H9 (cell line): ENCODE measurements around the gene OGFOD2. TPM values are rescaled to one million over a fixed set of nuclear protein-coding genes. Genes with fewer than 3 reads are reported as not detected.

ENCODE experiments used
- DNase-seq: peaks from one replicate; pipeline ENCODE4 v3.0.0-alpha.2; 2017
- H2AFZ ChIP-seq: one replicate; pipeline ENCODE4 v1.6.1; 2013; ENCODE audit warnings: mild to moderate bottlenecking, low read length, control low read depth, moderate library complexity
- H2AK5ac ChIP-seq: 2 replicates; pipeline ENCODE4 v1.6.1; 2013; ENCODE audit warnings: low read length, control low read depth, mixed read lengths; ENCODE audit not compliant: insufficient read length
- H2BK120ac ChIP-seq: one replicate; pipeline ENCODE4 v1.6.1; 2013; ENCODE audit warnings: low read depth, mild to moderate bottlenecking, low read length, control low read depth, inconsistent platforms; ENCODE audit not compliant: poor library complexity, severe bottlenecking
- H2BK12ac ChIP-seq: 2 replicates; pipeline ENCODE4 v1.6.1; 2013; ENCODE audit warnings: low read length, control low read depth, mixed read lengths, low read depth; ENCODE audit not compliant: insufficient read length
- H2BK15ac ChIP-seq: 2 replicates; pipeline ENCODE4 v1.6.1; 2013; ENCODE audit warnings: low read depth, low read length, control low read depth
- H2BK20ac ChIP-seq: one replicate; pipeline ENCODE4 v1.6.1; 2013; ENCODE audit warnings: low read depth, mild to moderate bottlenecking, low read length, control low read depth, inconsistent platforms; ENCODE audit not compliant: poor library complexity, severe bottlenecking
- H2BK5ac ChIP-seq: 2 replicates; pipeline ENCODE4 v1.6.1; 2013; ENCODE audit warnings: low read length, control low read depth, mixed read lengths; ENCODE audit not compliant: insufficient read length
- H3K14ac ChIP-seq: 2 replicates; pipeline ENCODE4 v1.6.1; 2013; ENCODE audit warnings: low read length, control low read depth; ENCODE audit not compliant: insufficient read depth
- H3K18ac ChIP-seq: 2 replicates; pipeline ENCODE4 v1.6.1; 2013; ENCODE audit warnings: low read depth, mild to moderate bottlenecking, mixed read lengths, low read length, control low read depth; ENCODE audit not compliant: insufficient read length
- H3K23ac ChIP-seq: 2 replicates; pipeline ENCODE4 v1.6.1; 2013; ENCODE audit warnings: low read length, control low read depth, mixed read lengths, low read depth; ENCODE audit not compliant: insufficient read length
- H3K23me2 ChIP-seq: 2 replicates; pipeline ENCODE4 v1.6.1; 2013; ENCODE audit warnings: low read depth, mild to moderate bottlenecking, mixed read lengths, low read length, control low read depth; ENCODE audit not compliant: insufficient read length, poor library complexity, severe bottlenecking
- H3K27ac ChIP-seq: 2 replicates; pipeline ENCODE4 v1.5.1; 2013; ENCODE audit warnings: low read length, control low read depth, mixed read lengths, low read depth; ENCODE audit not compliant: insufficient read length
- H3K27me3 ChIP-seq: 2 replicates; pipeline ENCODE4 v1.6.1; 2013; ENCODE audit warnings: low read length, control low read depth, inconsistent platforms; ENCODE audit not compliant: insufficient read depth
- H3K4ac ChIP-seq: 2 replicates; pipeline ENCODE4 v1.6.1; 2013; ENCODE audit warnings: low read depth, mild to moderate bottlenecking, control low read depth, inconsistent platforms, low read length, moderate library complexity
- H3K4me1 ChIP-seq: 2 replicates; pipeline ENCODE4 v1.6.1; 2013; ENCODE audit warnings: low read length, control low read depth, inconsistent platforms; ENCODE audit not compliant: insufficient read depth
- H3K4me2 ChIP-seq: 2 replicates; pipeline ENCODE4 v1.6.1; 2013; ENCODE audit warnings: low read length, control low read depth, mixed read lengths; ENCODE audit not compliant: insufficient read length, insufficient read depth
- H3K56ac ChIP-seq: 2 replicates; pipeline ENCODE4 v1.6.1; 2013; ENCODE audit warnings: low read depth, mild to moderate bottlenecking, mixed read lengths, low read length, control low read depth; ENCODE audit not compliant: insufficient read length
- H3K79me1 ChIP-seq: 2 replicates; pipeline ENCODE4 v1.6.1; 2013; ENCODE audit warnings: low read depth, mild to moderate bottlenecking, moderate library complexity, low read length, control low read depth, inconsistent platforms; ENCODE audit not compliant: insufficient read depth, poor library complexity, severe bottlenecking
- H3K79me2 ChIP-seq: 2 replicates; pipeline ENCODE4 v1.6.1; 2013; ENCODE audit warnings: low read length, control low read depth, inconsistent platforms; ENCODE audit not compliant: insufficient read depth
- H3K9ac ChIP-seq: 2 replicates; pipeline ENCODE4 v1.6.1; 2013; ENCODE audit warnings: low read length, control low read depth, mixed read lengths; ENCODE audit not compliant: insufficient read length; ENCODE audit errors: extremely low read depth
- H3K9me3 ChIP-seq: one replicate; pipeline ENCODE4 v1.6.1; 2013; ENCODE audit warnings: low read depth, low read length, inconsistent platforms; ENCODE audit not compliant: control insufficient read depth
- H3T11ph ChIP-seq: one replicate; pipeline ENCODE4 v1.6.1; 2013; ENCODE audit warnings: mild to moderate bottlenecking, low read length, control low read depth, inconsistent platforms
- H4K20me1 ChIP-seq: one replicate; pipeline ENCODE4 v1.6.1; 2013; ENCODE audit not compliant: control insufficient read depth, insufficient read length, insufficient read depth
- H4K5ac ChIP-seq: 2 replicates; pipeline ENCODE4 v1.6.1; 2013; ENCODE audit warnings: low read depth, mild to moderate bottlenecking, mixed read lengths, low read length, control low read depth; ENCODE audit not compliant: insufficient read length
- H4K8ac ChIP-seq: replicated peaks from 2 replicates; pipeline ENCODE4 v1.6.1; 2013; ENCODE audit warnings: low read length, control low read depth, mixed read lengths, low read depth; ENCODE audit not compliant: insufficient read length
- H4K91ac ChIP-seq: 2 replicates; pipeline ENCODE4 v1.6.1; 2013; ENCODE audit warnings: low read depth, mild to moderate bottlenecking, moderate library complexity, mixed read lengths, low read length, control low read depth; ENCODE audit not compliant: insufficient read length
- H3K27ac Mint-ChIP-seq, 3 experiments: 2 replicates in 2 of 3; 3 replicates in 1 of 3; pipeline ENCODE4 v1.8.0; 2020 to 2021; ENCODE audit warnings: mixed read lengths in 3 of 3, mild to moderate bottlenecking in 1 of 3, moderate library complexity in 1 of 3
- H3K27me3 Mint-ChIP-seq: 2 replicates; pipeline ENCODE4 v1.8.0; 2021; ENCODE audit warnings: low read depth, mild to moderate bottlenecking, moderate library complexity, mixed read lengths
- H3K36me3 Mint-ChIP-seq, 3 experiments: 2 replicates in 2 of 3; 3 replicates in 1 of 3; pipeline ENCODE4 v1.8.0; 2020 to 2021; ENCODE audit warnings: low read depth in 3 of 3, mixed read lengths in 3 of 3; ENCODE audit not compliant: insufficient read depth in 1 of 3
- H3K4me1 Mint-ChIP-seq, 2 experiments: 2 replicates each; pipeline ENCODE4 v1.8.0; 2020; ENCODE audit warnings: mixed read lengths in 2 of 2
- H3K4me3 Mint-ChIP-seq, 2 experiments: 2 replicates in 1 of 2; 3 replicates in 1 of 2; pipeline ENCODE4 v1.8.0; 2020 to 2021; ENCODE audit warnings: mild to moderate bottlenecking in 2 of 2, mixed read lengths in 2 of 2, moderate library complexity in 1 of 2
- H3K9me3 Mint-ChIP-seq, 2 experiments: 2 replicates in 1 of 2; 3 replicates in 1 of 2; pipeline ENCODE4 v1.8.0; 2020; ENCODE audit warnings: mild to moderate bottlenecking in 2 of 2, mixed read lengths in 2 of 2, moderate library complexity in 1 of 2
- CTCF ChIP-seq: fragments of 200-600 bp; sonication (generic); conservative IDR thresholded peaks from 3 replicates; pipeline ENCODE4 v1.8.0; 2021; ENCODE audit warnings: antibody characterized with exemption, mild to moderate bottlenecking
- WGBS: extraction: QIAGEN DNeasy Blood & Tissue Kit; methylation state at CpG from one replicate; pipeline ENCODE4 v1.1.7; 2013; ENCODE audit warnings: missing lambda C conversion rate, low lambda C conversion rate, mixed read lengths; ENCODE audit not compliant: insufficient read length; ENCODE audit errors: extremely low coverage; 5-methylcytosine and 5-hydroxymethylcytosine counted together
- total RNA-seq: library from RNA; stranded (reverse); gene quantifications from 2 replicates; pipeline ENCODE4 v1.2.1, GENCODE V29; 2021

The OGFOD2 gene
- total RNA-seq, 1 experiment from 2014 or later: 14.7 TPM

GRCh38 chr12:123021688-123022604, 46.9 kb downstream of the OGFOD2 start:
- Mint-ChIP-seq H3K4me3 (no peak overlapping the region), H3K36me3 (no peaks in the 10 kb centered on the region; a peak in 1 of 7 replicates), H3K27me3 (peaks cover 3% of the 10 kb centered on the region), H3K27ac (no peak overlapping the region; a peak in 1 of 7 replicates), H3K4me1 (peaks cover 5 to 13% of the 10 kb centered on the region in 2 experiments; a peak in 3 of 4 replicates), H3K9me3 (no peaks in the 10 kb centered on the region)
- Histone ChIP-seq H4K91ac (no peak overlapping the region), H3K4ac (no peak overlapping the region), H3K27ac (no peak overlapping the region), H3K56ac (no peak overlapping the region), H3K79me2 (no peaks in the 10 kb centered on the region), H2BK5ac (no peak overlapping the region), H3K4me2 (no peak overlapping the region), H3T11ph (no peak overlapping the region), H3K14ac (no peak overlapping the region; the same call in 1 of the 2 replicates), H4K5ac (no peak overlapping the region), H3K9ac (no peak overlapping the region), H3K79me1 (no peaks in the 10 kb centered on the region), H2AFZ (no peak overlapping the region), H2BK15ac (no peak overlapping the region), H3K23ac (no peak overlapping the region), H3K27me3 (no peaks in the 10 kb centered on the region), H3K18ac (no peak overlapping the region), H3K9me3 (no peaks in the 10 kb centered on the region), H2AK5ac (no peak overlapping the region), H2BK12ac (no peak overlapping the region), H3K23me2 (no peaks in the 10 kb centered on the region), H2BK20ac (no peak overlapping the region), H2BK120ac (no peak overlapping the region), H4K8ac (no peak overlapping the region), H4K20me1 (no peaks in the 10 kb centered on the region), H3K4me1 (no peaks in the 10 kb centered on the region)
- no peak for TF ChIP-seq CTCF
- WGBS: no CpG with 5 or more reads among the region's 18 CpGs
- DNase-seq: no peak
